Epithelial cell of proximal tubule (primary cell): ENCODE results near the gene OR10G8. TPM values are rescaled to one million over a fixed set of nuclear protein-coding genes. Genes with fewer than 3 reads are reported as not detected.
A peak's percentile ranks its signal among the peaks of the same experiment; 100 is the strongest.

Experiments
- DNase-seq: peaks from one replicate; pipeline ENCODE4 v3.0.0-alpha.2; 2011; ENCODE audit warnings: low read depth
- H3K4me3 ChIP-seq: 2 replicates; pipeline ENCODE4 v1.5.1; 2011; ENCODE audit warnings: low read depth, mild to moderate bottlenecking, low read length
- CTCF ChIP-seq: conservative IDR thresholded peaks from 2 replicates; pipeline ENCODE4 v1.5.1; 2012; ENCODE audit warnings: low read depth, mild to moderate bottlenecking, low read length
- total RNA-seq: library from RNA; depleted of rRNA; stranded (reverse); fragments of >200 nt; gene quantifications from 2 replicates; pipeline ENCODE4 v1.2.3, GENCODE V29; 2015

Gene OR10G8
- total RNA-seq, 1 donor from 2014 or later, result not detected

- DNase-seq, result no peak
- TF ChIP-seq CTCF, result peak; percentile 77
- H3K4me3 ChIP-seq, result peak overlapping the region; percentile 35
These were observed 43.1 kb downstream of the OR10G8 start for GRCh38 chr11:124069429-124070401.

GRCh38 chr11:124070915-124071622 lies 44.5 kb downstream of the OR10G8 start:
- H3K4me3 ChIP-seq, result no peak overlapping the region
- peak; percentile 85 for TF ChIP-seq CTCF

GRCh38 chr11:124071623-124071948 lies 45.0 kb downstream of the OR10G8 start:
- no peak for TF ChIP-seq CTCF
- H3K4me3 ChIP-seq, result no peak overlapping the region
- no peak for DNase-seq

More at GRCh38 chr11:124070915-124071622, 44.5 kb downstream of the OR10G8 start:
- DNase-seq, result peak; percentile 22

GRCh38 chr11:124072147-124072546 lies 45.5 kb downstream of the OR10G8 start:
- H3K4me3 ChIP-seq, result no peak overlapping the region
- DNase-seq, result no peak
- TF ChIP-seq CTCF, result no peak

GRCh38 chr11:124074554-124074953 lies 48.0 kb downstream of the OR10G8 start:
- DNase-seq, result no peak
- H3K4me3 ChIP-seq, result no peak overlapping the region
- TF ChIP-seq CTCF, result no peak

GRCh38 chr11:124075492-124075840 lies 48.9 kb downstream of the OR10G8 start:
- H3K4me3 ChIP-seq, result no peak overlapping the region
- TF ChIP-seq CTCF, result no peak
- no peak for DNase-seq
